ENCODE measurements around the gene BRD7. TPM values are rescaled to one million over a fixed set of nuclear protein-coding genes. Genes with fewer than 3 reads are reported as not detected.

The BRD7 gene
- total and polyA plus RNA-seq, 2 of the 4 experiments (the other 2 are of a cell fraction), result 24.8 to 29.9 TPM

- Histone ChIP-seq H2AK5ac (ENCODE audit: low read depth, low read length) (no peak overlapping the region), H3K18ac (ENCODE audit: low read depth, low read length) (no peak overlapping the region), H3K27ac (ENCODE audit: insufficient read depth, low read length) (no peak overlapping the region), H3K23ac (ENCODE audit: low read depth, low read length) (no peak overlapping the region), H4K8ac (ENCODE audit: low read depth in 2 of 2, low read length in 2 of 2) (no peak overlapping the region), H3K4me1 (ENCODE audit: control insufficient read depth, insufficient read depth, low read length) (no peaks in the 10 kb centered on the region), H4K91ac (ENCODE audit: insufficient read depth, low read depth, low read length) (no peak overlapping the region), H3K14ac (replicated peaks; ENCODE audit: low read depth, low read length) (no peak overlapping the region), H3K79me1 (ENCODE audit: low read depth in 1 of 2, low read length in 2 of 2) (no peaks in the 10 kb centered on the region), H3K9ac (ENCODE audit: low read depth, low read length) (no peak overlapping the region), H2BK120ac (ENCODE audit: low read depth, low read length) (no peak overlapping the region), H3K9me1 (ENCODE audit: insufficient read depth, low read length) (no peaks in the 10 kb centered on the region), H3K4me2 (ENCODE audit: low read depth, low read length) (no peak overlapping the region), H3K4ac (ENCODE audit: low read depth, low read length) (no peak overlapping the region), H3K27me3 (ENCODE audit: control insufficient read depth, insufficient read depth, low read length) (no peaks in the 10 kb centered on the region), H4K5ac (ENCODE audit: low read depth, low read length) (no peak overlapping the region), H3K4me3 (ENCODE audit: insufficient read depth, low read depth, low read length) (no peak overlapping the region), H4K20me1 (ENCODE audit: insufficient read depth, low read length) (no peaks in the 10 kb centered on the region), H3K56ac (ENCODE audit: extremely low read depth, insufficient read depth, low read length) (no peak overlapping the region), H2AK9ac (replicated peaks; ENCODE audit: low read depth, low read length, poor library complexity) (no peak overlapping the region), H2BK5ac (ENCODE audit: low read depth, low read length, poor library complexity, severe bottlenecking) (no peak overlapping the region), H3K36me3 (ENCODE audit: control insufficient read depth, insufficient read depth, low read length) (no peaks in the 10 kb centered on the region), H2BK15ac (ENCODE audit: low read depth, low read length) (no peak overlapping the region), H2AFZ (replicated peaks; ENCODE audit: low read length, poor library complexity) (no peak overlapping the region), H3K9me3 (ENCODE audit: control insufficient read depth, insufficient read depth, low read length) (no peaks in the 10 kb centered on the region), H2BK20ac (ENCODE audit: low read depth, low read length) (no peak overlapping the region)
- intact Hi-C loops (cut with micrococcal nuclease) (no loop called here), in situ Hi-C loops (cut with MboI; ENCODE audit: low sequenced_read_pairs) (no loop called here), dilution Hi-C loops (cut with HindIII; ENCODE audit: low sequenced_read_pairs, unreplicated experiment) (no loop called here)
- POLR2A ChIA-PET (ENCODE audit: unreplicated experiment), result no interaction called here
- no peak for ATAC-seq (ENCODE audit: low read depth)
- DNase-seq, result no peak
- TF ChIP-seq ELK1 (IDR thresholded peaks at IDR 0.05; ENCODE audit: borderline replicate concordance, low read depth, low read length), result no peak
- TF ChIP-seq POLR2A (IDR thresholded peaks at IDR 0.05; ENCODE audit: low read depth, low read length), result no peak
- TF ChIP-seq MAFK (IDR thresholded peaks at IDR 0.05; ENCODE audit: low read depth, low read length), result no peak
- no peak for TF ChIP-seq RAD21 (IDR thresholded peaks at IDR 0.05; ENCODE audit: low read length)
- TF ChIP-seq RFX5 (IDR thresholded peaks at IDR 0.05; ENCODE audit: low read depth, low read length), result no peak
- TF ChIP-seq NFE2L2 (IDR thresholded peaks at IDR 0.05; ENCODE audit: low read depth, low read length), result no peak
- no peak for TF ChIP-seq USF2 (IDR thresholded peaks at IDR 0.05; ENCODE audit: low read depth, low read length)
- no peak for TF ChIP-seq CEBPB (IDR thresholded peaks at IDR 0.05; ENCODE audit: low read depth, low read length)
- TF ChIP-seq BHLHE40 (IDR thresholded peaks at IDR 0.05; ENCODE audit: low read depth, low read length), result no peak
- no peak for TF ChIP-seq FOS (IDR thresholded peaks at IDR 0.05; ENCODE audit: low read depth, low read length)
- TF ChIP-seq MXI1 (IDR thresholded peaks at IDR 0.05; ENCODE audit: borderline replicate concordance, low read depth, low read length), result no peak
- no peak for TF ChIP-seq CHD1 (IDR thresholded peaks at IDR 0.05; ENCODE audit: low read depth, low read length)
- TF ChIP-seq RCOR1 (IDR thresholded peaks at IDR 0.05; ENCODE audit: insufficient replicate concordance, low read length), result no peak
- no peak for TF ChIP-seq SMC3 (IDR thresholded peaks at IDR 0.05; ENCODE audit: low read depth, low read length)
- no peak for TF ChIP-seq CTCF (conservative IDR thresholded peaks at IDR 0.05; ENCODE audit: low read depth, low read length)
- no peak for TF ChIP-seq MAZ (IDR thresholded peaks at IDR 0.05; ENCODE audit: borderline replicate concordance, low read depth, low read length)
- BruUV-seq (replicated peaks), result no TSS peak
- CTCF ChIA-PET, result no interaction called here
Measured at GRCh38 chr16:50414152-50414551, 45.4 kb upstream of the BRD7 start.

Measured in IMR-90 (cell line).